Neural progenitor cell (in vitro differentiated cells): ENCODE results near the gene SNAI1.

Experiments used
- CTCF ChIP-seq: fragments of 200-600 bp; sonication (generic); IDR thresholded peaks from 2 replicates; pipeline ENCODE4 v1.5.1; 2017; ENCODE audit warnings: antibody characterized with exemption, mild to moderate bottlenecking
- EZH2 ChIP-seq: fragments of 200-600 bp; sonication (generic); IDR thresholded peaks from 2 replicates; pipeline ENCODE4 v1.6.1; 2017; ENCODE audit warnings: antibody characterized with exemption, mild to moderate bottlenecking, moderate library complexity
- EZH2phosphoT487 ChIP-seq: fragments of 200-600 bp; sonication (generic); IDR thresholded peaks from 2 replicates; pipeline ENCODE4 v1.6.1; 2017; ENCODE audit warnings: antibody characterized with exemption

GRCh38 chr20:49961413-49961812 is 21.4 kb upstream of the SNAI1 start:
- TF ChIP-seq CTCF, result no peak
- TF ChIP-seq EZH2, result no peak
- TF ChIP-seq EZH2phosphoT487, result no peak
